Mucosa of rectum (tissue), 2 donors: Measurements from ENCODE around the gene CCDC40.

Experiments used
- H3K27ac ChIP-seq, 2 donors: one replicate each; pipeline ENCODE4 v1.7.0; 2013; ENCODE audit warnings: inconsistent platforms in 2 of 2, low read depth in 2 of 2, low read length in 2 of 2
- H3K27me3 ChIP-seq, 2 donors: one replicate each; pipeline ENCODE4 v1.7.0; 2013; ENCODE audit warnings: low read length in 2 of 2; ENCODE audit not compliant: control insufficient read depth in 2 of 2, insufficient read depth in 2 of 2
- H3K36me3 ChIP-seq, 2 donors: one replicate each; pipeline ENCODE4 v1.7.0; 2013; ENCODE audit warnings: low read length in 2 of 2; ENCODE audit not compliant: control insufficient read depth in 2 of 2, insufficient read depth in 2 of 2
- H3K4me1 ChIP-seq, 2 donors: one replicate each; pipeline ENCODE4 v1.7.0; 2013; ENCODE audit warnings: low read length in 2 of 2, mild to moderate bottlenecking in 1 of 2; ENCODE audit not compliant: control insufficient read depth in 2 of 2, insufficient read depth in 2 of 2
- H3K4me3 ChIP-seq, 2 donors: one replicate each; pipeline ENCODE4 v1.7.0; 2013; ENCODE audit warnings: low read length in 2 of 2
- H3K9ac ChIP-seq, 2 donors: one replicate each; pipeline ENCODE4 v1.7.0; 2013; ENCODE audit warnings: low read length in 2 of 2, low read depth in 1 of 2, mild to moderate bottlenecking in 1 of 2
- H3K9me3 ChIP-seq, 2 donors: one replicate each; pipeline ENCODE4 v1.7.0; 2013; ENCODE audit warnings: low read length in 2 of 2; ENCODE audit not compliant: control insufficient read depth in 2 of 2
- donor health status: healthy.
- donor health status: Normal muscosa, but diverticular disease.

The CCDC40 gene

DNA sequence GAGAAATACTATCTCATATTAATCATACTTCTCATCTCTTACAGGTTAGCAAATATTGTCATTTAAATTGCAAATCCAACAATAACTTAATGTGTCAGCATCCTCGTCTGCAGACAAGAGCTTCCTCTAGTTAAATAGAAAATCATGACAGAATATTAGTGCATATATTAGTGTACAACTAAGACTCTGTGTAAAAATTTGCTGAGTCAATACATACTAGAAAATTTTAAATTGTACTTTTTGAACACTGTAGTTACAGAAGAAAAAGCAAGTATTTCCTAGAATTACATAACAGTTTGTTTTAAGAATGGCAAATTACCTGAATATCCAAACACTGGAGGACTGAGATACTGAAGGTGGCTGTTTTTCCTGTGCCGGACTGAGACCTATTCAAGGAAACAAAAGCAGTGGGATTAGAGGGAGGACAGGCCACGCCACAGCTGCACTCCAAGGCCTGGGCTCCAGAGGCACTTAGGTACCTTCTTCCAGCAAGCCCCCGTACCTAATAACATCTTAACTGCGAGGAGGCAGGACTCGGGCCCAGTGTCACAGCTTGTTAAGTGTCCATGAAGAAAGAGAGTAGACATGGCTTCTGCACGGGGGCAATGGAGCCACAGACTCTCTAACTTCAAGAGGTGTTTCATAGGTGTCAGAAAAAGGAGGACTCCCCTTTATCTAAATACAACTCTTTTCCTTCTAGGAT lies 105.2 kb downstream of the CCDC40 start:
- H3K27me3 ChIP-seq: no peaks in the 10 kb centered on the region
- H3K4me3 ChIP-seq: no peak overlapping the region
- H3K27ac ChIP-seq: no peak overlapping the region
- H3K9me3 ChIP-seq: no peaks in the 10 kb centered on the region
- peaks cover 13 to 18% of the 10 kb centered on the region in 2 donors for H3K4me1 ChIP-seq
- peaks cover 56 to 64% of the 10 kb centered on the region in 2 donors for H3K36me3 ChIP-seq
- H3K9ac ChIP-seq: no peak overlapping the region

DNA sequence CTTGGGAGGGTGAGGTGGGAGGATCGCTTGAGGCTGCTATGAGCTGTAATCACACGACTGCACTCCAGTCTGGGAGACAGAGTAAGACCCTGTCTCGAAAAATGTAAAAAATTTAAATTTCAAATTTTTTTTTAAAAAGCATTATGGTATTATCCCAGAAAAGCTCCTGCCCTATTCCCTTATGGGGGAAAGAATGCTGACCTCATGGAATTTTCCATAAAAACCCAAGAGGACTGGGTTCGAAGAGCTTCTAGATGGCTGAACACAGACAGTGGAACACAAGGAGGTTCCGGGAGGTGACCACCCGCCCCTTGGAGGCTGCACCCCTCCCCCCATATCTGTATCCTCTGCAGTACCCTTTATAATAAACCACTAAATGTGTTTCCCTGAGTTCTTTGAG lies 106.5 kb downstream of the CCDC40 start:
- no peak overlapping the region for H3K4me3 ChIP-seq
- peaks cover 43 to 51% of the 10 kb centered on the region in 2 donors for H3K36me3 ChIP-seq
- no peaks in the 10 kb centered on the region for H3K9me3 ChIP-seq

DNA sequence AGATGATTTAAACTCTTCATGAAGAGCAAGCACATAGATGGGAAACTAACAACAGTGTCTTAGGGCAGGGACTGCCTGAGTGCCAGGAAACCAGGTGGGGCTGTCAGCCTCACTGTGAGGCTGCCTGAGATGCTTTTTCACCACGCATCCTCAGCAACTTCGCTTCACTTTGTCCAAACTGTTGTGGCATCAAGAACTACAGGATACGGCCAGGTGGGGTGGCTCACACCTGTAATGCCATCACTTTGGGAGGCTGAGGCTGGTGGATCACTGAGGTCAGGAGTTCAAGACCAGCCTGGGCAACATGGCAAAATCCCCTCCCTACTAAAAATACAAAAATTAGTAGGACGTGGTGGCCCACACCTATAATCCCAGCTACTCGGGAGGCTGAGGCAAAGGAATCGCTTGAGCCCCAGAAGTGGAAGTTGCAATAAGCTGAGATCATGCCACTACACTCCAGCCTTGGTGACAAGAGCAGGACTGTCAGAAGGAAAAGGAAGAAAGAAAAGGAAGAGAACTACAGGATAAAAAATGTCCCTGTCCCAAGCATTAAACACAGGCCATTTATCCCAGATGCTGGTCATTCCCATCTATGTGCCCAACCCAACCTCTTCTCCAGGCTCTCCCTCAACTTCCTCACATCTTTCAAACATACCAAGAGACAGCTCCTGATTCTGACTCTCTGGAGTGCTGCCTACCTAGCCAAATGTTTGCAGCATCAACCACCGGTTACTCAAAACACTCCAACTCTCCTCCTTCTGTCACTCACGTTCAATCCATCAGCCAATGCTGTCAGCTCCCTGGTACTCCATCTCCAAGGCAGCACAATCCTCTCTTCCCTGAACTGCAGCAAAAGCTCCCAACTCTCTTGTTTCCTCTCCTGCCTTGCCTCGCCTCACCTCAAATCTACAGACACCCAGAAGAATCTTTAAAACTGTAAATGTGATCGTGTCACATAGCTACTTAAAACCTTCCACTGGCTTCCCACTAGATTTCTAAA lies 108.9 kb downstream of the CCDC40 start:
- Histone ChIP-seq H3K9me3 (no peaks in the 10 kb centered on the region), H3K27ac (no peak overlapping the region), H3K4me3 (peak overlapping the region; percentile 88 to 91), H3K4me1 (peaks cover 14 to 18% of the 10 kb centered on the region in 2 donors), H3K36me3 (peaks cover 24 to 26% of the 10 kb centered on the region in 2 donors), H3K9ac (peak overlapping the region; percentile 38 to 89), H3K27me3 (no peaks in the 10 kb centered on the region)

More for the DNA sequence above, 106.5 kb downstream of the CCDC40 start:
- Histone ChIP-seq H3K27me3 (no peaks in the 10 kb centered on the region), H3K9ac (no peak overlapping the region), H3K27ac (no peak overlapping the region), H3K4me1 (peaks cover 15 to 20% of the 10 kb centered on the region in 2 donors)

DNA sequence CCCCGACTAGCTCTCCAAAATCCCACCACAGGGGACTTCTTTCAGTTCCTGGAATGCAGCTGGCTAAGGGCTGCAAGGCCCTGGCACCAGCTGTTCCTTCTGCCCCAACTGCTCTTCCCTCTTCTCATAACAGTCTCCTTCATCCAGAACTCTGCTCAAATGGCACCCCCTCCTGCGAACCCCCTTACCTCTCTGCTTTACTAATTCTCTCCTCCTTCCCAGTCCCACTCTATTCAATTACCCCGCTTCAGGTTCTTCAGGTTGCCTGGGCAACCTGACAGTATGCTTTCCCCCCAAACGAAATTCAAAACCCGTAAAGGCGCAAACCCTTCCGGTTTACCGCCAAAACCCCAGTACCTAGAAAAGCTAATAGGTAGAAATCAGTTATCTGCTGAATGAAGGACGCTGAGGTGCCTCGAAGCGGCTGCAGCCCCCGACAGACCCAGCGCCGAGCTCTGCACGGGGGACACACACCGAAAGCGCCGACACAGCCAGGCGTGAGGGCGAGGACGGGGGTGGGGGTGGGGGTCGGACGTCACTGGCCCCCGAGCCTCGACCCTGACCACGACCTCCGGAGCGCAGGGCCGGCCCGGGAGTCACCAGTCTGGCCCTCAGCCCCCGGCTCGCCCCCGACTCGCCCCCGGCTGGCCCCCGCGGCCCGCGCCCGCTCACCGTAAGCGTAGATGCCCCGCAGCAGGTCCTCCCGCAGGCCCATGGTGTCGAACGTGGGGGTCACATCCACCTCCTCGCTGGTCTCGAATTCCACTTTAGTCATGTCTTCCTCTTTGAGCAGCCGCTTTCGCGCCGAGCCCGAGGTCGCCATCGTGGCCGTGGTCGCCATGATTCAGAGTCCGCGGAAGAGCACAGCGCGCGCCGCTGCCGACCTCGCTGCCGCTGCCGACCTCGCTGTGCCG lies 109.9 kb downstream of the CCDC40 start:
- Histone ChIP-seq H3K4me1 (peaks cover 14 to 18% of the 10 kb centered on the region in 2 donors), H3K9me3 (no peaks in the 10 kb centered on the region), H3K4me3 (peak overlapping the region; percentile 88 to 91), H3K27me3 (no peaks in the 10 kb centered on the region), H3K27ac (peak overlapping the region; percentile 86 to 89), H3K9ac (peak overlapping the region; percentile 88 to 89), H3K36me3 (peaks cover 20% of the 10 kb centered on the region in 2 donors)

DNA sequence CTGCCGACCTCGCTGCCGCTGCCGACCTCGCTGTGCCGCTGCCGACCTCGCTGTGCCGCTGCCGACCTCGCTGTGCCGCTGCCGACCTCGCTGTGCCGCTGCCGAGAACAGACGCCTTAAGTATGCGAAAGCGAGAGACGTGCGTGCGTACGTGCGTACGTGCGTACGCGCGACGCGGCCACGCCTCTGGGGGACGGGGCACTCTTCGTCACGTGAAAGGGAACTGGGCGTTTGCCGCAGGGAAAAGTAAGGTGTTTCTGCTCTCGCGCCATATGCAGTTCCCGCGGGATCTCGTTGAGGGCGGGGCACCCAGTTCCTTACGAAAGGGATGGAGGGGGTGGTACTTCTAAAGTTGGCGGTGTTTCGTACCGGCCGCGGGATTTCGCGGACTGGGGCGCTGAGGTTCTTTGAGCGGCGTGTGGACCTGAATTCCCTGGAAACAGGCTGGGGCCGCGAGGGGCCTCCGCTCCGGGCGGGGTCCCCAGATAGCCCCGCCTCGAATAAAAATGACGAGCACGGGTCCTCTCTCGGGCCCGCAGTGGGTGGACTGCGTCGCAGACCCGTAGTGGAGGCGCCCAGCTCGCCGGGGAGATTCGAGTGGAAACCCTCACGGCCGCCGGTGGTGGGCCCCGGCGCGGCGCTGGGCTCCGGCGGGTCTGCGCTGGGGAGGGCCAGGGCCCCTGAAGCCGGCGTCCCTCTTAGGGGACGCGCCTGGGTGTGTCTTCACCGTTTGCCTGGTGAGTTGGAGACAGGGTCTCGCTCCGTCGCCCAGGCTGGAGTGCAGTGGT lies 110.8 kb downstream of the CCDC40 start, which contains the start of gene EIF4A3:
EIF4A3 (minus strand) TSS at position 94 of the 788 bp plus-strand sequence. CDS start 167 bp downstream, outside the sequence.
- H3K9me3 ChIP-seq: no peaks in the 10 kb centered on the region
- H3K4me3 ChIP-seq: peak within 1 kb of the TSS; percentile 88 to 91
- peaks cover 14 to 18% of the 10 kb centered on the region in 2 donors for H3K4me1 ChIP-seq

More for the DNA sequence above, 110.8 kb downstream of the CCDC40 start, which contains the start of gene EIF4A3:
- H3K36me3 ChIP-seq: peaks cover 11 to 12% of the 10 kb centered on the region in 2 donors
- no peaks in the 10 kb centered on the region for H3K27me3 ChIP-seq
- H3K27ac ChIP-seq: peak within 1 kb of the TSS; percentile 86 to 89
- H3K9ac ChIP-seq: peak within 1 kb of the TSS; percentile 88 to 89
